ENCODE results near the gene NME9. TPM values are rescaled to one million over a fixed set of nuclear protein-coding genes. Genes with fewer than 3 reads are reported as not detected.

Gene NME9
- total RNA-seq, 1 experiment from 2014 or later, result 0.40 TPM

- ChIA-PET CTCF (no interaction called here), POLR2A (ENCODE audit: unreplicated experiment) (no interaction called here)
- Histone ChIP-seq H3K4me2 (ENCODE audit: low read length) (no peak overlapping the region), H3K9ac (ENCODE audit: low read length) (no peak overlapping the region), H3F3A (ENCODE audit: low read length, unreplicated experiment) (no peaks in the 10 kb centered on the region), H3K79me2 (ENCODE audit: low read length) (no peaks in the 10 kb centered on the region), H4K20me1 (ENCODE audit: low read length) (no peaks in the 10 kb centered on the region), H3K9me2 (replicated peaks; ENCODE audit: low read length) (no peaks in the 10 kb centered on the region), H3K4me1 (ENCODE audit: insufficient read depth, low read length) (no peaks in the 10 kb centered on the region), H3K27ac (ENCODE audit: low read length) (no peak overlapping the region), H3K9me3 (ENCODE audit: low read length) (no peaks in the 10 kb centered on the region), H3K36me3 (ENCODE audit: low read depth, low read length) (no peaks in the 10 kb centered on the region), H3K4me3 (ENCODE audit: low read length) (no peak overlapping the region), H2AFZ (ENCODE audit: low read length) (no peak overlapping the region), H3K27me3 (ENCODE audit: low read length) (no peaks in the 10 kb centered on the region)
- BruUV-seq (replicated peaks), result no TSS peak
- intact Hi-C loops (cut with micrococcal nuclease), result no loop called here
- no peak for DNase-seq
- ATAC-seq, result no peak
- TF ChIP-seq EZH2phosphoT487 (IDR thresholded peaks at IDR 0.05; ENCODE audit: borderline replicate concordance, low read length) (no peak), EZH2 (IDR thresholded peaks at IDR 0.05; ENCODE audit: low read length, unreplicated experiment) (no peak), CTCF (conservative IDR thresholded peaks at IDR 0.05; ENCODE audit: low read depth, low read length) (no peak)
Measured at GRCh38 chr3:138363322-138363721, 33.7 kb upstream of the NME9 start.

GRCh38 chr3:138362538-138362937 is 32.9 kb upstream of the NME9 start:
- Histone ChIP-seq H3K4me1 (ENCODE audit: insufficient read depth, low read length) (no peaks in the 10 kb centered on the region), H3K79me2 (ENCODE audit: low read length) (no peaks in the 10 kb centered on the region), H3K9ac (ENCODE audit: low read length) (no peak overlapping the region), H3K9me3 (ENCODE audit: low read length) (no peaks in the 10 kb centered on the region), H3K27ac (ENCODE audit: low read length) (no peak overlapping the region), H4K20me1 (ENCODE audit: low read length) (no peaks in the 10 kb centered on the region), H3K27me3 (ENCODE audit: low read length) (no peaks in the 10 kb centered on the region), H3K9me2 (replicated peaks; ENCODE audit: low read length) (no peaks in the 10 kb centered on the region), H3K4me2 (ENCODE audit: low read length) (no peak overlapping the region), H3K4me3 (ENCODE audit: low read length) (no peak overlapping the region), H2AFZ (ENCODE audit: low read length) (no peak overlapping the region), H3F3A (ENCODE audit: low read length, unreplicated experiment) (no peaks in the 10 kb centered on the region), H3K36me3 (ENCODE audit: low read depth, low read length) (no peaks in the 10 kb centered on the region)
- intact Hi-C loops (cut with micrococcal nuclease), result no loop called here
- TF ChIP-seq EZH2phosphoT487 (IDR thresholded peaks at IDR 0.05; ENCODE audit: borderline replicate concordance, low read length), result no peak
- TF ChIP-seq EZH2 (IDR thresholded peaks at IDR 0.05; ENCODE audit: low read length, unreplicated experiment), result no peak
- no peak for TF ChIP-seq CTCF (conservative IDR thresholded peaks at IDR 0.05; ENCODE audit: low read depth, low read length)
- ATAC-seq (no peak), DNase-seq (no peak)
- ChIA-PET CTCF (no interaction called here), POLR2A (ENCODE audit: unreplicated experiment) (no interaction called here)
- no TSS peak for BruUV-seq (replicated peaks)

GRCh38 chr3:138361561-138361971 is 31.9 kb upstream of the NME9 start:
- H3K79me2 ChIP-seq (ENCODE audit: low read length), result no peaks in the 10 kb centered on the region
- CTCF ChIA-PET, result no interaction called here
- H3F3A ChIP-seq (ENCODE audit: low read length, unreplicated experiment), result no peaks in the 10 kb centered on the region
- no peaks in the 10 kb centered on the region for H3K27me3 ChIP-seq (ENCODE audit: low read length)
- no peaks in the 10 kb centered on the region for H4K20me1 ChIP-seq (ENCODE audit: low read length)
- POLR2A ChIA-PET (ENCODE audit: unreplicated experiment), result no interaction called here
- H3K9me3 ChIP-seq (ENCODE audit: low read length), result no peaks in the 10 kb centered on the region
- H2AFZ ChIP-seq (ENCODE audit: low read length), result no peak overlapping the region
- no peak for TF ChIP-seq EZH2phosphoT487 (IDR thresholded peaks at IDR 0.05; ENCODE audit: borderline replicate concordance, low read length)
- TF ChIP-seq EZH2 (IDR thresholded peaks at IDR 0.05; ENCODE audit: low read length, unreplicated experiment), result no peak
- TF ChIP-seq CTCF (conservative IDR thresholded peaks at IDR 0.05; ENCODE audit: low read depth, low read length), result no peak
- H3K27ac ChIP-seq (ENCODE audit: low read length), result no peak overlapping the region
- H3K9ac ChIP-seq (ENCODE audit: low read length), result no peak overlapping the region
- intact Hi-C loops (cut with micrococcal nuclease), result no loop called here
- H3K4me1 ChIP-seq (ENCODE audit: insufficient read depth, low read length), result no peaks in the 10 kb centered on the region
- no peaks in the 10 kb centered on the region for H3K36me3 ChIP-seq (ENCODE audit: low read depth, low read length)
- no TSS peak for BruUV-seq (replicated peaks)
- no peak overlapping the region for H3K4me3 ChIP-seq (ENCODE audit: low read length)
- no peaks in the 10 kb centered on the region for H3K9me2 ChIP-seq (replicated peaks; ENCODE audit: low read length)
- ATAC-seq (no peak), DNase-seq (no peak)
- H3K4me2 ChIP-seq (ENCODE audit: low read length), result no peak overlapping the region

All from PC-3 (cell line).